GM08714 (cell line): ENCODE results near the gene GSG1L.

Experiments
- H3K4me3 ChIP-seq: fragments of 200-500 bp; sonication (Bioruptor generic); 2 replicates; pipeline ENCODE4 v1.5.1; 2014; ENCODE audit warnings: mild to moderate bottlenecking, low read length, inconsistent platforms
- ZNF274 ChIP-seq: IDR thresholded peaks from 2 replicates; pipeline ENCODE4 v1.6.1; 2012; ENCODE audit warnings: mild to moderate bottlenecking, low read depth, low read length

The GSG1L gene

GRCh38 chr16:27927266-27927901, 136.1 kb downstream of the GSG1L start:
- no peak overlapping the region for H3K4me3 ChIP-seq
- TF ChIP-seq ZNF274, result no peak

DNA sequence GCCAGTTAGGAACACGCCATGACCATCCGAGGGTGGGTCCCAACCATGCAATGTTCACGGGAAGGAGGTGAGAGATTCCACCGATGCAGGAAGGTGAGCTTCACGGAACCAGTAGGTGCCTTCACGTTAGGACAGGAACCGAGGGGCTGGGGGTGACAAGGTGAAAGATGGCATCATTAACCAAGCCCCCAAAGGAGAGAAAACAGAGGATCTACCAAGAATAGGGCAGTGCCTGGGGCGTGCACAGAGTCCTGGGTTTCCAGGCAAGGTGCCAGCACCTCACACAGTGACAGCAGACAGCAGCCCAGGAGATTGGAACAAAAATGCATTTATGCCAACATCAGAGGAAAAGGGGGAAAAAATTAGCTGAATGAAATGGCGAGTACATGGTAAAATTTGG, 137.9 kb downstream of the GSG1L start:
- TF ChIP-seq ZNF274, result no peak
- no peak overlapping the region for H3K4me3 ChIP-seq

GRCh38 chr16:27924411-27925118, 138.9 kb downstream of the GSG1L start:
- TF ChIP-seq ZNF274, result no peak
- no peak overlapping the region for H3K4me3 ChIP-seq

GRCh38 chr16:27923751-27924150, 139.8 kb downstream of the GSG1L start:
- TF ChIP-seq ZNF274, result no peak

GRCh38 chr16:27922433-27922832, 141.1 kb downstream of the GSG1L start:
- TF ChIP-seq ZNF274, result no peak
- no peak overlapping the region for H3K4me3 ChIP-seq

More at GRCh38 chr16:27923751-27924150, 139.8 kb downstream of the GSG1L start:
- no peak overlapping the region for H3K4me3 ChIP-seq

- TF ChIP-seq ZNF274, result no peak
- no peak overlapping the region for H3K4me3 ChIP-seq
Measured at GRCh38 chr16:27921134-27921533, 142.4 kb downstream of the GSG1L start.

DNA sequence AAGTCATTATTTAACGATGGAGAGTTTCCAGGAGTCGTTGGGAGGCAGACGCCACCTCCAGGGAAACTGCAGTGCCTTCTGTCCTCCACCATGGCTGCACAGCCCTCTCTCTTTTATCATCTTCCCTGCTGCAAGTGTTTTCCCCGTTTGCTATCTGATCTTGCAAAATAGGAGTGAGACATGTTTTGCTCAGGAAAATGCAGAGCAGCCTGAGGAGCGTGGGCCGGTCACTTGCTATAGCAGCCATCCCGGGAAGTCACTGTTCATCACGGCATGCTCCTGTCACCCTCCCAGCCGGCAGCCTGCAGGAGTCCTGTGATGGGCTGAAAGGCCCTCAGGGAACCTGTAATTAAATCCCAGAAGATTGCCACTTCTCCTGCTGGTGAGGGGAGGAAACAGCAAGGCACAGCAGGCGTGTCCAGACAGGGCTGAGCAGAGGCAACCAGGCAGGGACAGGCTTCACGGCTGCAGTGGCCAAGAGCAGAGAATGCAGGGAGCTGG, 143.1 kb downstream of the GSG1L start:
- no peak overlapping the region for H3K4me3 ChIP-seq
- no peak for TF ChIP-seq ZNF274

DNA sequence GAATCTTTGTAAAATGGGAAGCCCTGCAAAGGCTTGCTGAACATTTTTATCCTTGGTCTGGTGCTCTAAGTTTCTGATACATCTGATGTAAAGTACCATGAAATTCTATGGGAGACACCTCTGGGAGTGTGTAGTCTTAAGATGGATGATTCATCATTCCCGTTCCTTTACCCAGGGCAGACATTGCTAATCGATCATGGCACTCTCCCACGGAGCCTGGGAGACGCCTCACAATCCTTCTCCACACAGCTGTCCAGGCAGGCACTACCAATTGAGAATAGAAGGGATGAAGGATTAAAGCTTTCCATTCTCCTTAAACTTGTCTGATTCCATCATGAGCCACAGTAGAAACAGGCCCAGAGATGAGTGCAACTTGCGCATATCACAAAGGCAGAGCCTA, 144.8 kb downstream of the GSG1L start:
- H3K4me3 ChIP-seq, result no peak overlapping the region
- TF ChIP-seq ZNF274, result no peak

- TF ChIP-seq ZNF274, result no peak
Measured at GRCh38 chr16:27917949-27918348, 145.6 kb downstream of the GSG1L start.

GRCh38 chr16:27911486-27911885, 152.0 kb downstream of the GSG1L start:
- no peak for TF ChIP-seq ZNF274
- no peak overlapping the region for H3K4me3 ChIP-seq

More at GRCh38 chr16:27917949-27918348, 145.6 kb downstream of the GSG1L start:
- H3K4me3 ChIP-seq, result no peak overlapping the region

DNA sequence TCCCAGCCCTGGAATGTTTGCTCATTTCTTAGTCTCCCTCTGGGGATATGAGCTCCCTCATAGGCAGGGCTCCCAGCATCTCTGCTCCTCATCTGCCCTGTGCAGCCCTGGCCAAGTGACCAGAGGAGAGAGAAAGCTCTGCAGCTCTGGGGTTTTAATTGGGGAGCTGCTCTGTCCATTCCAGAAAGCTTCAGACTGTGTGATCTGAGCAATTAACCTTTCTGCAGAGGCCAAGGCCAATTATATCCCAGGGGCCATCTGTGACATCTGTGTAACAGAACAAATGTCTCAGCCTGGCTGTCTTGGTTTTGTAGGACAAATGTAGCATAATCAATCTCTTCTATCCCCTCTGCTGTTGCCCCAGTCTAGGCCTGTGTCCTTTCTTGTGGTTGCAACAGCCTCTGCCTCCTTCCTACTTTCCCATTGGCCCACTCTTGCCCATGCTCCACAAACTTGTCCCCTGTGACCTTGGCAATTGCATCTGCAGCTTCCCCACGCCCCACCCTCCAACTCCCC, 156.0 kb downstream of the GSG1L start:
- no peak overlapping the region for H3K4me3 ChIP-seq
- no peak for TF ChIP-seq ZNF274

DNA sequence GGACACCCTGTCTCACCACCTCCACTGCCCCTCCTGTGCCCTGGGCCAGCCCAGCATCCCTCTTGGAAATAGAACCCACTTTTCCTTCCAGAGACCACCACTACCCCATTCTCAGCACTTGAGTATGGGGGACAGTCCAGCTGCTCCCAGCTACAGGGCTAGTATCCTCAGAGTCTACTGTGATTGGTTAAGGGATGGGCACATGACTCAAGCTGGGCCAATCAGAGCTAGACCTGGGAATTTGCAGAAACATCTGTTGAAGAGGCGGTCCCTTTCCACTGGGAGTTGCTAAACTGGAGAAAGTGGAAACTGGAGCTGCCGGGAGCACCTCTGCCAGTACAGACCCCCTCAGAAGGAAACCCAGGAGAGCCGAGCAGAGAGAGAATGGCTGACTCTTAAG, 156.6 kb downstream of the GSG1L start:
- TF ChIP-seq ZNF274, result no peak
- no peak overlapping the region for H3K4me3 ChIP-seq

DNA sequence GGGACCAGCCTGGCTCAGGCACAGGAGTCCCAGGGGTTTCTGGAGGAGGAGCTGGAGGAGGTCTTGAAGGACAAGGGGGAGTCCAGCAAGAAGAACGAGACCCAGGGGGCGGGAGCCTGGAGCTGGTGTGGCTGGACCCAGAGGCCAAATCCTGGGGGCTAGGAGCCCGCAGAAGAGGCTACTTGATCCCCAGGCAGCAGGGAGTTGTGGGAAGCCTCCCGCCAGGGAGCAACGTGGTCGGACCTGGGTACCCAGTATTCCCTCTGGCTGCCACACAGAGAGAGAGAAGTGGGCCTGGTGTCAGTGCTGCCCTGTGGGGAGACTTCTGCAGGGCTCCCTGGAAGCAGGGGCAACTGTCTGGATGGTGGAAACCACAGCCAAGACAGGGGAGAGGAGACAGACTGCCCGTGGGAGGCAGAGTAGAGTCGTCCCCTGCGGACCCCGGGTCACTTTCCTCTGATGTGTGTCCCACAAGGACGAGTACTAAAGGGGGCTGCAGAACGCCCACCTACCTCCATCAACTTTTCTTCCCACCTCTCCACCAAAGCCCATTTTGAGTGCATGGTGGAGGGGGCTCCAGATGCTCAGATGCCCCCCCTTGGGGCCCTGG, 160.4 kb downstream of the GSG1L start:
- no peak overlapping the region for H3K4me3 ChIP-seq
- TF ChIP-seq ZNF274, result no peak

DNA sequence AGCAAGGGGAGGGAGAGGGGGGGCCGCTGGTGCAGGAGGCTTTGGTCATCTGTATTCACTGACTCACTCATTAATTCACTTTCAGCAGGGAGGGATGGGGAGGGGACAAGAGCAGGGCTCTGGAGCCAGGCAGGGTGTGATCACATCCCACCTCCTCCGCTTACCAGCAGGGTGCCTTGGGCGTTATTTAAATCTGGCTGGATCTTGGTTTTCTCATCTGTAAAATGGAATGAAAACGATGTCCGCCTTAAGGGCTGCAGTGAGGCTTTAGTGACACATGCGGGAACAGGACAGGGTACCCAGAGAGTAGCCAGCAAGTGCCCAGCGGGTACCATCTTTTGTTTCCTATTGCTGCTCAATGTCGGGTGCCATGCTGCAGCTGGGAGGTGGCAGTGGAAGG, 161.0 kb downstream of the GSG1L start:
- no peak overlapping the region for H3K4me3 ChIP-seq
- TF ChIP-seq ZNF274, result no peak

DNA sequence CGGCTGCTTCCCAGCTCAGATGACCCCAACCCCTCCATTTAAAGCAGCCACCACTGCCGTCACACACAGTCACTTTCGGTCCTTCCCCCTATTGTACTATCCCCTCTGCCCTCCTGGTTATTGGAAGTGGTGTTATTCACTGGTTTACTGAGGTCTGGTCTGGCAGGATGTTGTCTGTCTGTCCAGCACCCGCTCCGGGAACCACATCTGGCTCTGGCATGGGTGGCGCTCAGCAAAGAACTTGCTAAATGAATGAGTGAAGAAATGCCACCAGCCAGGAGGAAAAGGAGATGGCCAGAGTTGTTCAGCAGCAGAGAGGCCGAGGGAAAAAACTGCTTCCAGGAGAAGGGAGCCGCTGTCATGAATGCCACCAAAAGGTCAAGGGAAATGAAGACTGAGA, 161.6 kb downstream of the GSG1L start:
- H3K4me3 ChIP-seq, result no peak overlapping the region
- TF ChIP-seq ZNF274, result no peak
